ENCODE results near the gene JDP2. TPM values are rescaled to one million over a fixed set of nuclear protein-coding genes. Genes with fewer than 3 reads are reported as not detected.

Gene JDP2
- total and polyA plus RNA-seq, 2 donors (not counting 1 experiment from before 2014, with no cell fraction given): 7.9 to 17.9 TPM

- POLR2A ChIA-PET: no interaction called here
- DNase-seq (no peak), ATAC-seq (ENCODE audit: low read depth) (no peak)
- no peaks in the 10 kb centered on the region for H3K27me3 Mint-ChIP-seq
- H3K4me1 Mint-ChIP-seq: peaks cover 46% of the 10 kb centered on the region
- Histone ChIP-seq H3K9me3 (ENCODE audit: control extremely low read depth in 1 of 3, control insufficient read depth in 2 of 3, insufficient read depth in 1 of 3, low read length in 2 of 3) (no peaks in the 10 kb centered on the region), H3K4me2 (replicated peaks; ENCODE audit: low read depth, low read length, poor library complexity, severe bottlenecking) (no peak overlapping the region), H3K36me3 (replicated peaks in 1 of 2; ENCODE audit: control extremely low read depth in 1 of 2, control insufficient read depth in 1 of 2, extremely low read depth in 1 of 2, insufficient read depth in 2 of 2, low read length in 1 of 2) (peaks cover 0 to 5% of the 10 kb centered on the region in 2 experiments), H3K9ac (ENCODE audit: low read length) (no peak overlapping the region), H3K27me3 (replicated peaks in 1 of 4; ENCODE audit: control extremely low read depth in 1 of 4, control insufficient read depth in 3 of 4, insufficient read depth in 4 of 4, low read length in 3 of 4) (no peaks in the 10 kb centered on the region), H3K27ac (ENCODE audit: low read length in 2 of 2) (no peak overlapping the region), H2AFZ (ENCODE audit: insufficient read depth, low read depth, low read length, poor library complexity, severe bottlenecking) (no peak overlapping the region), H3K4me1 (ENCODE audit: control insufficient read depth in 2 of 2, insufficient read depth in 2 of 2, low read length in 2 of 2) (peaks cover 23 to 34% of the 10 kb centered on the region in 2 donors), H4K20me1 (ENCODE audit: control insufficient read depth, insufficient read depth, low read length, poor library complexity, severe bottlenecking) (peaks cover 14% of the 10 kb centered on the region), H3K4me3 (ENCODE audit: control extremely low read depth in 1 of 5, extremely low read depth in 1 of 5, insufficient read depth in 1 of 5, low read depth in 2 of 5, low read length in 4 of 5) (no peak overlapping the region), H3K79me2 (ENCODE audit: control insufficient read depth, insufficient read depth, low read length) (no peaks in the 10 kb centered on the region)
- intact Hi-C loops (cut with micrococcal nuclease): no loop called here
- 92% methylated on average over 10 of the region's 10 CpGs for WGBS (ENCODE audit: insufficient coverage)
- CTCF ChIA-PET: no interaction called here
- H3K4me3 Mint-ChIP-seq: no peak overlapping the region
- H3K9me3 Mint-ChIP-seq (ENCODE audit: insufficient read depth): no peaks in the 10 kb centered on the region
- H3K27ac Mint-ChIP-seq: peak overlapping the region; percentile 5
- TF ChIP-seq EZH2 (IDR thresholded peaks at IDR 0.05; ENCODE audit: borderline replicate concordance, insufficient read depth, low read depth, low read length, poor library complexity, severe bottlenecking) (no peak), CTCF (IDR thresholded peaks at IDR 0.05) (no peak)
Observed at GRCh38 chr14:75430526-75430925, 2.7 kb downstream of the JDP2 start.

- Histone ChIP-seq H4K20me1 (ENCODE audit: control insufficient read depth, insufficient read depth, low read length, poor library complexity, severe bottlenecking) (peaks cover 14% of the 10 kb centered on the region), H3K4me2 (replicated peaks; ENCODE audit: low read depth, low read length, poor library complexity, severe bottlenecking) (no peak overlapping the region), H3K9ac (ENCODE audit: low read length) (no peak overlapping the region), H3K36me3 (replicated peaks in 1 of 2; ENCODE audit: control extremely low read depth in 1 of 2, control insufficient read depth in 1 of 2, extremely low read depth in 1 of 2, insufficient read depth in 2 of 2, low read length in 1 of 2) (peaks cover 0 to 5% of the 10 kb centered on the region in 2 experiments), H3K27me3 (replicated peaks in 1 of 4; ENCODE audit: control extremely low read depth in 1 of 4, control insufficient read depth in 3 of 4, insufficient read depth in 4 of 4, low read length in 3 of 4) (no peaks in the 10 kb centered on the region), H3K4me3 (ENCODE audit: control extremely low read depth in 1 of 5, extremely low read depth in 1 of 5, insufficient read depth in 1 of 5, low read depth in 2 of 5, low read length in 4 of 5) (no peak overlapping the region), H3K79me2 (ENCODE audit: control insufficient read depth, insufficient read depth, low read length) (no peaks in the 10 kb centered on the region), H3K4me1 (ENCODE audit: control insufficient read depth in 2 of 2, insufficient read depth in 2 of 2, low read length in 2 of 2) (peaks cover 20 to 34% of the 10 kb centered on the region in 2 donors), H3K27ac (ENCODE audit: low read length in 2 of 2) (no peak overlapping the region), H3K9me3 (ENCODE audit: control extremely low read depth in 1 of 3, control insufficient read depth in 2 of 3, insufficient read depth in 1 of 3, low read length in 2 of 3) (no peaks in the 10 kb centered on the region), H2AFZ (ENCODE audit: insufficient read depth, low read depth, low read length, poor library complexity, severe bottlenecking) (no peak overlapping the region)
- Mint-ChIP-seq H3K27ac (peak overlapping the region; percentile 5), H3K4me3 (no peak overlapping the region), H3K9me3 (ENCODE audit: insufficient read depth) (no peaks in the 10 kb centered on the region), H3K27me3 (no peaks in the 10 kb centered on the region), H3K4me1 (peaks cover 46% of the 10 kb centered on the region)
- 89% methylated on average over 6 of the region's 6 CpGs for WGBS (ENCODE audit: insufficient coverage)
- no peak for DNase-seq
- intact Hi-C loops (cut with micrococcal nuclease): no loop called here
- ChIA-PET POLR2A (no interaction called here), CTCF (no interaction called here)
- no peak for ATAC-seq (ENCODE audit: low read depth)
- TF ChIP-seq CTCF (IDR thresholded peaks at IDR 0.05): no peak
- TF ChIP-seq EZH2 (IDR thresholded peaks at IDR 0.05; ENCODE audit: borderline replicate concordance, insufficient read depth, low read depth, low read length, poor library complexity, severe bottlenecking): no peak
Observed at GRCh38 chr14:75430976-75431375, 3.2 kb downstream of the JDP2 start.

Data from B cell (primary cell).